ENCODE measurements around the gene CNTN5. TPM values are rescaled to one million over a fixed set of nuclear protein-coding genes. Genes with fewer than 3 reads are reported as not detected.

CNTN5 gene
- total RNA-seq, 2 donors from 2014 or later, result 0.85 to 4.2 TPM

DNA sequence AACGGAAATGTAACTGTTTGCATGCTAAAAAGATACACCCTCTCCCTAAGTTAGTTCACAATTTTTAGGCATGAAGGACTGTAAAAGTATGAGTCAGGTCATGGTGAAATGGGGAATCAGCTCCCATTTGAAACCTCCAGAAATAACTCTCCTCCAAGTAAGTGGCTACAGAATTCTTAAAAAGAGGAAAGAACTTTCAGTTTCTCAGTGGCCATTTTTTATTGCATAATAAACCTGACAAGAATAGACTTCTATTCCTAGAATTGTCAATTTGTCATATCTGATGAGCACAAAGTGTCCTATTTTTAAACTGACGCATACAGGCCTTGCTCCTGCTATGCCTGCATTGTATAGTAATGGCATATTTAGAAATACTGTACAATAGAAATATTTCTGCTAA is 612.2 kb downstream of the CNTN5 start:
- Histone ChIP-seq H3K27me3 (replicated peaks; ENCODE audit: insufficient read depth) (no peaks in the 10 kb centered on the region), H3K4me3 (no peak overlapping the region), H3K36me3 (no peaks in the 10 kb centered on the region), H3K9me3 (no peaks in the 10 kb centered on the region), H3K27ac (no peak overlapping the region), H3K4me1 (ENCODE audit: control insufficient read depth in 1 of 2, low read depth in 2 of 2) (peaks cover 0 to 2% of the 10 kb centered on the region in 2 donors)
- ATAC-seq (ENCODE audit: insufficient number of reproducible peaks, low FRiP score, low read depth), result no peak
- TF ChIP-seq, protein P1, sequence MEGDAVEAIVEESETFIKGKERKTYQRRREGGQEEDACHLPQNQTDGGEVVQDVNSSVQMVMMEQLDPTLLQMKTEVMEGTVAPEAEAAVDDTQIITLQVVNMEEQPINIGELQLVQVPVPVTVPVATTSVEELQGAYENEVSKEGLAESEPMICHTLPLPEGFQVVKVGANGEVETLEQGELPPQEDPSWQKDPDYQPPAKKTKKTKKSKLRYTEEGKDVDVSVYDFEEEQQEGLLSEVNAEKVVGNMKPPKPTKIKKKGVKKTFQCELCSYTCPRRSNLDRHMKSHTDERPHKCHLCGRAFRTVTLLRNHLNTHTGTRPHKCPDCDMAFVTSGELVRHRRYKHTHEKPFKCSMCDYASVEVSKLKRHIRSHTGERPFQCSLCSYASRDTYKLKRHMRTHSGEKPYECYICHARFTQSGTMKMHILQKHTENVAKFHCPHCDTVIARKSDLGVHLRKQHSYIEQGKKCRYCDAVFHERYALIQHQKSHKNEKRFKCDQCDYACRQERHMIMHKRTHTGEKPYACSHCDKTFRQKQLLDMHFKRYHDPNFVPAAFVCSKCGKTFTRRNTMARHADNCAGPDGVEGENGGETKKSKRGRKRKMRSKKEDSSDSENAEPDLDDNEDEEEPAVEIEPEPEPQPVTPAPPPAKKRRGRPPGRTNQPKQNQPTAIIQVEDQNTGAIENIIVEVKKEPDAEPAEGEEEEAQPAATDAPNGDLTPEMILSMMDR (IDR thresholded peaks at IDR 0.05), result no peak
- DNase-seq (ENCODE audit: low spot score), result no peak

DNA sequence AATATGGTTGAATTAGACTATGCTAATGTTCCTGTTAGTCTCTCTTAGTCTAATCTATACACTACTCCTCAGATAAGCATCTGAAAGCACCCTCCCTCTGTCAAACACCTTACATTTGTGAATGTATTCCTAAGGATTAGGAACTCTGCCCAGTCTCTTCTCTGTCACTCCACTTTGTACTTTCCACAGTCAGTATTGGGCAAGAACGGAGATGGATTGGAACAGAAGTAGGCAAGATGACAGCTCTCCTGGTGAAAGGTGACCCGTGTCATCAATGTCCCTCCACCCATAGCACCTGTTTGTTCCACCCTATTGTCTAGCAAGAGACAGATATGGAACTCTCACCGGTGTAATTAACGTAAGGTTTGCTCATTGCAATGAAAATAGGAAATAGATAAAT is 613.8 kb downstream of the CNTN5 start:
- DNase-seq (ENCODE audit: low spot score), result no peak
- TF ChIP-seq, protein P1 (IDR thresholded peaks at IDR 0.05), result no peak
- Histone ChIP-seq H3K27me3 (replicated peaks; ENCODE audit: insufficient read depth) (no peaks in the 10 kb centered on the region), H3K27ac (no peak overlapping the region), H3K4me3 (no peak overlapping the region), H3K36me3 (no peaks in the 10 kb centered on the region), H3K4me1 (ENCODE audit: control insufficient read depth in 1 of 2, low read depth in 2 of 2) (no peaks in the 10 kb centered on the region), H3K9me3 (no peaks in the 10 kb centered on the region)
- ATAC-seq (ENCODE audit: insufficient number of reproducible peaks, low FRiP score, low read depth), result no peak

DNA sequence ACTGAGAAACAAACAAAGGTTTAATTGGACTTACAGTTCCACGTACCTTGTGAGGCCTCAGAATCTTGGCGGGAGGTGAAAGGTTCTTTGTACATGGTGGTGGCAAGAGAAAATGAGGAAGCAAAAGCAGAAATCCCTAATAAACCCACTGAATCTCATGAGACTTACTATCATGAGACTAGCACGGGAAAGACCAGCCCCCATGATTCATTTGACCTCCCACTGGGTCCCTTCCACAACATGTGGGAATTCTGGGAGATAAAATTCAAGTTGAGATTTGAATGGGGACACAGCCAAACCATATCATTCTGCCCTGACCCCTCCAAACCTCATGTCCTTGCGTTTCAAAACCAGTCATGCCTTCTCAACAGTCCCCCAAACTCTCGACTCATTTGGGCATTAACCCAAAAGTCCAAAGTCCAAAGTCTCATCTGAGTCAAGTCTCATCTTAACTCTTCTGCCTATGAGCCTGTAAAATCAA is 617.4 kb downstream of the CNTN5 start:
- H3K27ac ChIP-seq, result no peak overlapping the region
- TF ChIP-seq, protein P1 (IDR thresholded peaks at IDR 0.05), result no peak
- H3K4me1 ChIP-seq (ENCODE audit: control insufficient read depth in 1 of 2, low read depth in 2 of 2), result no peaks in the 10 kb centered on the region
- no peaks in the 10 kb centered on the region for H3K27me3 ChIP-seq (replicated peaks; ENCODE audit: insufficient read depth)
- H3K36me3 ChIP-seq, result no peaks in the 10 kb centered on the region
- no peak for DNase-seq (ENCODE audit: low spot score)
- H3K9me3 ChIP-seq, result no peaks in the 10 kb centered on the region
- ATAC-seq (ENCODE audit: insufficient number of reproducible peaks, low FRiP score, low read depth), result no peak
- H3K4me3 ChIP-seq, result no peak overlapping the region

DNA sequence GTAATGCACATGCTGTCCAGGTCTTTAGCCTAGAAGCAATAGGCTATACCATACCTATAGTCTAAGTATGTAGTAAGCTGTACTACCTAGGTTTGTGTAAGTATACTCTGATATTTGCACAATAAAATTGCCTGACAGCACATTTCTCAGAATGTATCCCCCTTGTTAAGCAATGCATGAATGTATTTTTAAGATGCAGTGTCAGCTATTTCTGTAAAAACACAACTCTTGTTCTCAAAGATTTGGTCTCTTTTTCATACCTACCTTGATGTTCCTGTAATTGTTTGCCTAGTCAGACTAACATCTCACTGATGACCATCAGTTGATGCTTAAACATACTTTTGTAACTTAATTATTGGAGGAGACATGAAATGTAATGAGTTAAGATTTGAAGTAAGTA is 619.9 kb downstream of the CNTN5 start:
- DNase-seq (ENCODE audit: low spot score), result no peak
- no peaks in the 10 kb centered on the region for H3K27me3 ChIP-seq (replicated peaks; ENCODE audit: insufficient read depth)
- no peak overlapping the region for H3K27ac ChIP-seq
- TF ChIP-seq, protein P1 (IDR thresholded peaks at IDR 0.05), result no peak
- H3K36me3 ChIP-seq, result no peaks in the 10 kb centered on the region
- ATAC-seq (ENCODE audit: insufficient number of reproducible peaks, low FRiP score, low read depth), result no peak
- no peaks in the 10 kb centered on the region for H3K4me1 ChIP-seq (ENCODE audit: control insufficient read depth in 1 of 2, low read depth in 2 of 2)
- H3K4me3 ChIP-seq, result no peak overlapping the region
- H3K9me3 ChIP-seq, result no peaks in the 10 kb centered on the region

DNA sequence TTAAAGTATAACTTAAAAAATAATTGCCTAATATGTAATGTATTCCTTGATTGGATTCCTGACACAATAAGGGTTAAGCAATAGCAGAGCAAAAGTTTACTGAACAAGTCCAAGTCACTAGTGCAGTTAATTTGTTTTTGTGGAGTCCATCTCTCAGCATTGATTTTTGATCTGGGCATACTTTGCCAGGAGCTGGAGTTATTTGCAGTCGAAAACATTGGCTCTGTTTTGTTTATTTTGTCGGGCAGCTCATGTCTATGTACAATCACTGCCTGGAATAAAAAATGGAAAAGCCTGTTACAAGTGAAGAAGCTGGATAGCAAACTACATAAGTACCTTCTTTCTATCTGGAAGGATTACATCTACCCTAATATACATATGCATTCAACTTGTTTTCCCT is 625.2 kb downstream of the CNTN5 start:
- Histone ChIP-seq H3K4me3 (no peak overlapping the region), H3K36me3 (no peaks in the 10 kb centered on the region), H3K27ac (no peak overlapping the region), H3K9me3 (no peaks in the 10 kb centered on the region), H3K27me3 (replicated peaks; ENCODE audit: insufficient read depth) (no peaks in the 10 kb centered on the region), H3K4me1 (ENCODE audit: control insufficient read depth in 1 of 2, low read depth in 2 of 2) (no peaks in the 10 kb centered on the region)
- no peak for ATAC-seq (ENCODE audit: insufficient number of reproducible peaks, low FRiP score, low read depth)
- TF ChIP-seq, protein P1 (IDR thresholded peaks at IDR 0.05), result no peak
- DNase-seq (ENCODE audit: low spot score), result no peak

Measured in thoracic aorta (tissue), 2 donors.